ENCODE results near the gene LBHD2.

GRCh38 chr14:103084021-103084919, at the start of gene LBHD2:
- no peak for TF ChIP-seq CTCF (optimal IDR thresholded peaks at IDR 0.05 in 1 of 3, IDR thresholded peaks at IDR 0.05 in 1 of 3, conservative IDR thresholded peaks at IDR 0.05 in 1 of 3; ENCODE audit: extremely low read depth in 1 of 3, insufficient read depth in 2 of 3, low read length in 3 of 3)
- peak; percentile 9 for TF ChIP-seq EZH2 (IDR thresholded peaks at IDR 0.05; ENCODE audit: low read length)

Measured in keratinocyte (primary cell).